H1 (cell line): ENCODE results near the gene MPEG1. TPM values are rescaled to one million over a fixed set of nuclear protein-coding genes. Genes with fewer than 3 reads are reported as not detected.

Experiments
- CTCF ChIA-PET: fragments of 300-600 bp; sonication (Branson Sonifier 250); formaldehyde crosslinking; loops from one replicate; lab custom pipeline; 2021; ENCODE audit not compliant: partially characterized antibody; lab: Charles Lee
- POLR2A ChIA-PET: fragments of 300-600 bp; sonication (Branson Sonifier 250); formaldehyde crosslinking; loops from one replicate; lab custom pipeline; 2021; ENCODE audit warnings: inconsistent platforms; ENCODE audit not compliant: partially characterized antibody; lab: Charles Lee
- DNase-seq, 2 experiments: peaks; one replicate each; pipeline versions ENCODE4 v3.0.0 to v3.0.0-alpha.2; 2010 to 2022; ENCODE audit warnings: low spot score in 2 of 2, low read depth in 1 of 2, mixed read lengths in 1 of 2
- FAIRE-seq: peaks from 2 replicates; lab custom pipeline; 2011; peaks lifted over from hg19 to GRCh38; lab: Jason Lieb, UNC
- H2AFZ ChIP-seq: 2 replicates; pipeline ENCODE4 v1.8.1; 2012; ENCODE audit warnings: low read length, inconsistent platforms
- H2AK5ac ChIP-seq: 2 replicates; pipeline ENCODE4 v1.6.1; 2013; ENCODE audit warnings: low read depth, low read length
- H2BK120ac ChIP-seq: replicated peaks from 2 replicates; pipeline ENCODE3; 2013; ENCODE audit warnings: low read depth, low read length, inconsistent platforms
- H2BK12ac ChIP-seq: 2 replicates; pipeline ENCODE4 v1.6.1; 2013; ENCODE audit warnings: low read depth, low read length
- H2BK15ac ChIP-seq: 2 replicates; pipeline ENCODE4 v1.6.1; 2013; ENCODE audit warnings: low read length
- H2BK20ac ChIP-seq: 2 replicates; pipeline ENCODE4 v1.6.1; 2013; ENCODE audit warnings: low read length
- H2BK5ac ChIP-seq: 2 replicates; pipeline ENCODE4 v1.6.1; 2013; ENCODE audit warnings: low read depth, low read length
- H3K14ac ChIP-seq: 2 replicates; pipeline ENCODE4 v1.6.1; 2013; ENCODE audit warnings: inconsistent platforms; ENCODE audit not compliant: insufficient read length
- H3K18ac ChIP-seq: 2 replicates; pipeline ENCODE4 v1.6.1; 2013; ENCODE audit warnings: low read length; ENCODE audit errors: extremely low read depth
- H3K23ac ChIP-seq: 2 replicates; pipeline ENCODE4 v1.6.1; 2013; ENCODE audit warnings: inconsistent platforms; ENCODE audit not compliant: insufficient read length
- H3K23me2 ChIP-seq: 2 replicates; pipeline ENCODE4 v1.6.1; 2013; ENCODE audit warnings: low read depth, low read length
- H3K27ac ChIP-seq: 2 replicates; pipeline ENCODE4 v1.6.1; 2011; ENCODE audit warnings: low read depth, low read length, inconsistent platforms
- H3K27me3 ChIP-seq, 4 experiments: replicated peaks in 1 of 4; 1 replicate in 1 of 4; 2 replicates in 3 of 4; pipeline versions ENCODE4 v1.6.1 to v1.8.1; 2011 to 2013; ENCODE audit warnings: low read length in 3 of 4, mild to moderate bottlenecking in 3 of 4, inconsistent platforms in 2 of 4, mixed read lengths in 2 of 4, moderate library complexity in 1 of 4; ENCODE audit not compliant: control insufficient read depth in 3 of 4, insufficient read depth in 3 of 4; ENCODE audit errors: extremely low read depth in 1 of 4
- H3K36me3 ChIP-seq, 4 experiments: 2 replicates each; pipeline versions ENCODE4 v1.6.1 to v1.8.1; 2011 to 2013; ENCODE audit warnings: mild to moderate bottlenecking in 4 of 4, low read length in 3 of 4, moderate library complexity in 2 of 4, control low read depth in 1 of 4, inconsistent platforms in 1 of 4; ENCODE audit not compliant: insufficient read depth in 4 of 4, control insufficient read depth in 2 of 4
- H3K4ac ChIP-seq: replicated peaks from 2 replicates; pipeline ENCODE3; 2013; ENCODE audit warnings: low read length, low read depth, mixed read lengths, inconsistent platforms; ENCODE audit not compliant: insufficient read length
- H3K4me1 ChIP-seq, 4 experiments: replicated peaks in 1 of 4; 1 replicate in 1 of 4; 2 replicates in 3 of 4; pipeline versions ENCODE4 v1.6.1 to v1.8.1; 2011 to 2013; ENCODE audit warnings: low read length in 3 of 4, inconsistent platforms in 2 of 4, mixed read lengths in 1 of 4; ENCODE audit not compliant: insufficient read depth in 4 of 4, control insufficient read depth in 3 of 4
- H3K4me2 ChIP-seq, 2 experiments: 2 replicates each; pipeline versions ENCODE4 v1.6.1 to v1.8.1; 2011 to 2013; ENCODE audit warnings: low read depth in 2 of 2, low read length in 2 of 2, control low read depth in 1 of 2, inconsistent platforms in 1 of 2, mild to moderate bottlenecking in 1 of 2; ENCODE audit not compliant: insufficient read depth in 1 of 2
- H3K4me3 ChIP-seq, 4 experiments: fragments of 200-600, 300-600 bp in 1 of 4; sonication (generic), shearing (Covaris generic), sonication (Bioruptor Twin) in 1 of 4; 2 replicates each; pipeline versions ENCODE4 v1.5.1 to v1.8.1; 2011 to 2016; ENCODE audit warnings: low read length in 4 of 4, low read depth in 3 of 4, control low read depth in 2 of 4, inconsistent platforms in 2 of 4, mild to moderate bottlenecking in 2 of 4, mixed read lengths in 1 of 4, moderate library complexity in 1 of 4; ENCODE audit not compliant: insufficient read depth in 2 of 4; ENCODE audit errors: extremely low read depth in 1 of 4
- H3K56ac ChIP-seq: replicated peaks from 2 replicates; pipeline ENCODE3; 2013; ENCODE audit warnings: low read depth, mild to moderate bottlenecking, mixed read lengths, low read length, inconsistent platforms; ENCODE audit not compliant: insufficient read length
- H3K79me1 ChIP-seq: 2 replicates; pipeline ENCODE4 v1.6.1; 2013; ENCODE audit warnings: low read depth, low read length, control low read depth
- H3K79me2 ChIP-seq, 2 experiments: 2 replicates each; pipeline versions ENCODE4 v1.6.1 to v1.8.1; 2012 to 2013; ENCODE audit warnings: low read length in 2 of 2, mild to moderate bottlenecking in 2 of 2, inconsistent platforms in 1 of 2; ENCODE audit not compliant: insufficient read depth in 2 of 2, control insufficient read depth in 1 of 2
- H3K9ac ChIP-seq, 4 experiments: replicated peaks in 1 of 4; 1 replicate in 1 of 4; 2 replicates in 3 of 4; pipeline versions ENCODE4 v1.6.1 to v1.8.1; 2011 to 2013; ENCODE audit warnings: low read depth in 3 of 4, low read length in 3 of 4, control low read depth in 2 of 4, mild to moderate bottlenecking in 2 of 4, moderate library complexity in 2 of 4, inconsistent platforms in 1 of 4; ENCODE audit errors: extremely low read depth in 1 of 4
- H3K9me3 ChIP-seq, 2 experiments: 2 replicates each; pipeline versions ENCODE4 v1.6.1 to v1.8.1; 2012 to 2013; ENCODE audit warnings: mild to moderate bottlenecking in 2 of 2, moderate library complexity in 2 of 2, control low read depth in 1 of 2, inconsistent platforms in 1 of 2, low read depth in 1 of 2, low read length in 1 of 2, mixed read lengths in 1 of 2; ENCODE audit not compliant: insufficient read depth in 2 of 2
- H4K20me1 ChIP-seq, 2 experiments: replicated peaks in 1 of 2; 2 replicates each; pipeline versions ENCODE3 to v1.8.1; 2011 to 2013; ENCODE audit warnings: inconsistent platforms in 2 of 2, low read length in 2 of 2, mild to moderate bottlenecking in 1 of 2; ENCODE audit not compliant: insufficient read depth in 2 of 2, control insufficient read depth in 1 of 2
- H4K5ac ChIP-seq: 2 replicates; pipeline ENCODE4 v1.6.1; 2013; ENCODE audit warnings: low read length, low read depth, mixed read lengths, inconsistent platforms; ENCODE audit not compliant: insufficient read length
- H4K8ac ChIP-seq: 2 replicates; pipeline ENCODE4 v1.8.0; 2013; ENCODE audit warnings: mild to moderate bottlenecking, moderate library complexity, low read length, inconsistent platforms; ENCODE audit not compliant: insufficient read depth; ENCODE audit errors: extremely low read depth
- H4K91ac ChIP-seq: replicated peaks from 2 replicates; pipeline ENCODE3; 2013; ENCODE audit warnings: low read length, mixed read lengths, inconsistent platforms; ENCODE audit not compliant: insufficient read length
- PHF8 ChIP-seq: fragments of 200-600 bp; sonication (generic); conservative IDR thresholded peaks from 2 replicates; pipeline ENCODE4 v1.7.1; 2012; ENCODE audit warnings: low read depth, mild to moderate bottlenecking, inconsistent platforms, low read length, moderate library complexity
- POLR2AphosphoS5 ChIP-seq: IDR thresholded peaks from 2 replicates; pipeline ENCODE4 v1.6.1; 2011; ENCODE audit warnings: low read depth, low read length
- POU5F1 ChIP-seq: IDR thresholded peaks from 2 replicates; pipeline ENCODE4 v1.6.1; 2011; ENCODE audit warnings: low read depth, mild to moderate bottlenecking, low read length, moderate library complexity
- RNF2 ChIP-seq: fragments of 200-900, 300-1000 bp; sonication (generic); IDR thresholded peaks from 2 replicates; pipeline ENCODE4 v1.7.1; 2016; ENCODE audit warnings: borderline replicate concordance, low read depth, mild to moderate bottlenecking, antibody characterized with exemption, low read length; ENCODE audit not compliant: poor library complexity, severe bottlenecking; ENCODE audit errors: missing control alignments
- TAF1 ChIP-seq: IDR thresholded peaks from 2 replicates; pipeline ENCODE4 v1.6.1; 2011; ENCODE audit warnings: mild to moderate bottlenecking, low read depth, low read length
- TEAD4 ChIP-seq: IDR thresholded peaks from 2 replicates; pipeline ENCODE4 v1.6.1; 2012; ENCODE audit warnings: low read depth, low read length, inconsistent platforms, mixed read lengths
- USF2 ChIP-seq: IDR thresholded peaks from 2 replicates; pipeline ENCODE4 v1.6.1; 2011; ENCODE audit warnings: low read length, improper control_type of control experiment
- polyA plus RNA-seq, 7 experiments: library from polyadenylated mRNA; depleted of rRNA in 3 of 7; stranded (reverse) in 5 of 7; unstranded in 2 of 7; fragments of >200 nt in 5 of 7; fragments of 200-250 nt in 2 of 7; gene quantifications; 1 replicate in 5 of 7; 2 replicates in 1 of 7; 4 replicates in 1 of 7; pipeline versions ENCODE4 v1.2.1 to v1.2.3, GENCODE V29; 2011 to 2013; ENCODE audit warnings: missing spikeins in 2 of 7, mixed read lengths in 2 of 7
- total RNA-seq: library from RNA; stranded (reverse); fragmentation: NEBNext Ultra II Directional; extraction: Animal tissue kit (Norgen Biotek cat#: 25700); gene quantifications from 2 replicates; pipeline ENCODE4 v1.2.1, GENCODE V29; 2021

The MPEG1 gene
- total and polyA plus RNA-seq, 2 of the 8 experiments (the other 6 are each of a cell fraction or from before 2014, with no cell fraction given), result not detected

- no peak overlapping the region for H3K4ac ChIP-seq
- H3K14ac ChIP-seq, result no peak overlapping the region
- peaks cover 9 to 27% of the 10 kb centered on the region in 2 experiments for H3K9me3 ChIP-seq
- no peak overlapping the region for H2AFZ ChIP-seq
- no peaks in the 10 kb centered on the region for H3K79me2 ChIP-seq
- no peak overlapping the region for H3K9ac ChIP-seq
- no peak overlapping the region for H2BK15ac ChIP-seq
- DNase-seq (no peak), FAIRE-seq (no peak)
- H3K4me3 ChIP-seq, result no peak overlapping the region
- ChIA-PET CTCF (no interaction called here), POLR2A (no interaction called here)
- H3K27ac ChIP-seq, result no peak overlapping the region
- no peak overlapping the region for H2BK12ac ChIP-seq
- H3K23ac ChIP-seq, result no peak overlapping the region
- H3K4me2 ChIP-seq, result no peak overlapping the region
- no peaks in the 10 kb centered on the region for H4K20me1 ChIP-seq
- H3K79me1 ChIP-seq, result no peaks in the 10 kb centered on the region
- H3K4me1 ChIP-seq, result no peaks in the 10 kb centered on the region
- H3K36me3 ChIP-seq, result no peaks in the 10 kb centered on the region
- H3K27me3 ChIP-seq, result no peaks in the 10 kb centered on the region
- H2AK5ac ChIP-seq, result no peak overlapping the region
- no peaks in the 10 kb centered on the region for H3K23me2 ChIP-seq
- H3K56ac ChIP-seq, result no peak overlapping the region
- H4K5ac ChIP-seq, result no peak overlapping the region
- H2BK20ac ChIP-seq, result no peak overlapping the region
- H4K8ac ChIP-seq, result no peak overlapping the region
- no peak overlapping the region for H2BK120ac ChIP-seq
- H3K18ac ChIP-seq, result no peak overlapping the region
- no peak overlapping the region for H2BK5ac ChIP-seq
- TF ChIP-seq POLR2AphosphoS5 (no peak), TAF1 (no peak), RNF2 (no peak), PHF8 (no peak), USF2 (no peak), TEAD4 (no peak), POU5F1 (no peak)
- H4K91ac ChIP-seq, result no peak overlapping the region
Observed at GRCh38 chr11:59240322-59240721, 27.6 kb upstream of the MPEG1 start.
